NCI-H1417 (cell line): ENCODE results near the gene LCORL.
"Not testable (repeated sequence)": the region's sequence is repeated elsewhere in the genome, so short reads cannot be mapped to it uniquely, and the experiment has no call there.

Experiments
- DNase-seq, 3 experiments: peaks; one replicate each; lab custom pipeline; 2025; lab: John Stamatoyannopoulos, UW

The LCORL gene

GRCh38 chr4:17932041-17932440, 89.5 kb downstream of the LCORL start:
- no peak for DNase-seq

GRCh38 chr4:17930256-17930655, 91.3 kb downstream of the LCORL start:
- no peak for DNase-seq

- no peak for DNase-seq
Observed at GRCh38 chr4:17924189-17924588, 97.4 kb downstream of the LCORL start.

- no peak for DNase-seq
Observed at GRCh38 chr4:17921451-17921850, 100.1 kb downstream of the LCORL start.

- DNase-seq = no peak
Observed at GRCh38 chr4:17920681-17921080, 100.9 kb downstream of the LCORL start.

- DNase-seq = no peak
Observed at GRCh38 chr4:17915439-17915838, 106.1 kb downstream of the LCORL start.

- no peak for DNase-seq
Observed at GRCh38 chr4:17912011-17912410, 109.5 kb downstream of the LCORL start.

GRCh38 chr4:17911608-17912007, 109.9 kb downstream of the LCORL start:
- DNase-seq = no peak

- peak in 1 of 3 experiments; percentile 60 for DNase-seq
Observed at GRCh38 chr4:17898553-17899055, 123.0 kb downstream of the LCORL start.

- DNase-seq = no peak
Observed at GRCh38 chr4:17895481-17895880, 126.1 kb downstream of the LCORL start.

GRCh38 chr4:17894421-17894820, 127.1 kb downstream of the LCORL start:
- no peak for DNase-seq

GRCh38 chr4:17889692-17890091, 131.9 kb downstream of the LCORL start:
- DNase-seq = no peak

- DNase-seq = no peak
Observed at GRCh38 chr4:17884511-17884910, 137.0 kb downstream of the LCORL start.

GRCh38 chr4:17884063-17884462, 137.5 kb downstream of the LCORL start:
- no peak for DNase-seq

GRCh38 chr4:17877661-17878060, 143.9 kb downstream of the LCORL start:
- peak in 2 of 3 experiments; percentile 16 to 71 for DNase-seq

GRCh38 chr4:17876943-17877342, 144.6 kb downstream of the LCORL start:
- no peak for DNase-seq

- no peak for DNase-seq
Observed at GRCh38 chr4:17875402-17876070, 146.0 kb downstream of the LCORL start.

GRCh38 chr4:17869327-17869726, 152.2 kb downstream of the LCORL start:
- no peak for DNase-seq

- no peak for DNase-seq
Observed at GRCh38 chr4:17867276-17867675, 154.3 kb downstream of the LCORL start.

GRCh38 chr4:17866810-17867209, 154.7 kb downstream of the LCORL start:
- no peak for DNase-seq

- DNase-seq = no peak
Observed at GRCh38 chr4:17865866-17866363, 155.6 kb downstream of the LCORL start.

- DNase-seq = not testable (repeated sequence)
Observed at GRCh38 chr4:17861906-17862305, 159.6 kb downstream of the LCORL start.

- no peak for DNase-seq
Observed at GRCh38 chr4:17859793-17860406, 161.7 kb downstream of the LCORL start.
